LNCAP (cell line): Measurements from ENCODE around the gene DAAM2.

ENCODE experiments used
- TF ChIP-seq, protein P1 (sequence below): fragments of 450-650 bp; IDR thresholded peaks from 2 replicates; pipeline ENCODE4 v1.5.1; 2017; ENCODE audit warnings: mild to moderate bottlenecking

The DAAM2 gene

GRCh38 chr6:39934131-39934757 is 142.1 kb downstream of the DAAM2 start, which contains the start of gene MOCS1:
Gene MOCS1 (minus strand): TSS chr6:39934462. CDS start chr6:39934417, 45 bp downstream.
- TF ChIP-seq, protein P1, sequence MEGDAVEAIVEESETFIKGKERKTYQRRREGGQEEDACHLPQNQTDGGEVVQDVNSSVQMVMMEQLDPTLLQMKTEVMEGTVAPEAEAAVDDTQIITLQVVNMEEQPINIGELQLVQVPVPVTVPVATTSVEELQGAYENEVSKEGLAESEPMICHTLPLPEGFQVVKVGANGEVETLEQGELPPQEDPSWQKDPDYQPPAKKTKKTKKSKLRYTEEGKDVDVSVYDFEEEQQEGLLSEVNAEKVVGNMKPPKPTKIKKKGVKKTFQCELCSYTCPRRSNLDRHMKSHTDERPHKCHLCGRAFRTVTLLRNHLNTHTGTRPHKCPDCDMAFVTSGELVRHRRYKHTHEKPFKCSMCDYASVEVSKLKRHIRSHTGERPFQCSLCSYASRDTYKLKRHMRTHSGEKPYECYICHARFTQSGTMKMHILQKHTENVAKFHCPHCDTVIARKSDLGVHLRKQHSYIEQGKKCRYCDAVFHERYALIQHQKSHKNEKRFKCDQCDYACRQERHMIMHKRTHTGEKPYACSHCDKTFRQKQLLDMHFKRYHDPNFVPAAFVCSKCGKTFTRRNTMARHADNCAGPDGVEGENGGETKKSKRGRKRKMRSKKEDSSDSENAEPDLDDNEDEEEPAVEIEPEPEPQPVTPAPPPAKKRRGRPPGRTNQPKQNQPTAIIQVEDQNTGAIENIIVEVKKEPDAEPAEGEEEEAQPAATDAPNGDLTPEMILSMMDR, result no peak

GRCh38 chr6:39935241-39935640 is 143.1 kb downstream of the DAAM2 start:
- TF ChIP-seq, protein P1, result no peak

GRCh38 chr6:39936857-39937256 is 144.7 kb downstream of the DAAM2 start:
- TF ChIP-seq, protein P1, result no peak

DNA sequence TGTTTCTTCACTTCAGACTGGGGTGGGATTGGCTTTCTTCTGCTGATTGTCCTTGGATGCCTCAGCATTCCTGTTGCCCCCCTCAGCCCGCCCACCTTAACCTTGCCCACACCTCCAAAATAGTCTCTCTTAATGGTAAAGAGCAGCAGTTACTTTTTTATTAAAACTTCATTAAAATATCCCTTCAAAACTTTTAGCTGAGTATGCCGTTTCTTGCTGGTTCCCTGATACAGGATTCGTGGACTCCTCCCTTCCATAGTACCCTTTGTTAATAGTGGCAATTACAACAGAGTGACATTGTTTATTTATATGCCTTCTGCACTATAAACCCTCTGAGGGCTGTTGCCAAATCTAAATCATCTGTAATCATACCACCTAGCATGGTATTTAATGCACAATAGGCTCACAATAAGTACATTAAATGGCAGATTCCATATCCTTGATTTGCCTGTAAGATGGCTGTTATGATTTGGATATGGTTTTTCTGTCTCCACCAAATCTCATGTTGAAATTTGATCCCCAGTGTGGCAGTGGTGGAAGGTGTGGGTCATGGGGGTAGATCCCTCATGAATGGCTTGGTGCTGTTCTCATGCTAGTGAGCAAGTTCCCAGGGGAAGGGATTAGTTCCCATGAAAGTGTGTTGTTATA is 145.6 kb downstream of the DAAM2 start:
- TF ChIP-seq, protein P1, result no peak

- TF ChIP-seq, protein P1, result no peak
Measured at GRCh38 chr6:39938773-39939654, 146.8 kb downstream of the DAAM2 start.

GRCh38 chr6:39941138-39941537 is 149.0 kb downstream of the DAAM2 start:
- TF ChIP-seq, protein P1, result no peak

DNA sequence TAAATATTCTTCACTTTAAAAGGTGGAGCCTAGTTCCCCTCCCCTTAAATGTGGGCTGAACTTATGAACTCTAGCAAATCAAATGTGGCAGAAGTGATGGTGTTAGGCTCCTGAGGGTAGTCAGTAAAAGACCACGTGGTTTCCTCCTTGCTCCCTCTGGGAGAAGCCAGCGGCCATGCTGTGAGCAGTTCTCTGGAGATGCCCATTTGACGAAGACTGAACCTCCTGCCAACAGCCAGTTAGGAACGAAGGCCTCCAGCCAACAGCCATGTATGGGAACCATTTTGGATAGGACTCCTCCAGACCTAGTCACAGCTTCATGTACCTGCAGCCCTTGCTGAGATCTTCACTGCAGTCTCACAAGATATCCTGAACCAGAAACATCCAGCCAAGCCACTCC is 149.6 kb downstream of the DAAM2 start:
- TF ChIP-seq, protein P1, result no peak
